ENCODE measurements around the gene STARD3.

DNA sequence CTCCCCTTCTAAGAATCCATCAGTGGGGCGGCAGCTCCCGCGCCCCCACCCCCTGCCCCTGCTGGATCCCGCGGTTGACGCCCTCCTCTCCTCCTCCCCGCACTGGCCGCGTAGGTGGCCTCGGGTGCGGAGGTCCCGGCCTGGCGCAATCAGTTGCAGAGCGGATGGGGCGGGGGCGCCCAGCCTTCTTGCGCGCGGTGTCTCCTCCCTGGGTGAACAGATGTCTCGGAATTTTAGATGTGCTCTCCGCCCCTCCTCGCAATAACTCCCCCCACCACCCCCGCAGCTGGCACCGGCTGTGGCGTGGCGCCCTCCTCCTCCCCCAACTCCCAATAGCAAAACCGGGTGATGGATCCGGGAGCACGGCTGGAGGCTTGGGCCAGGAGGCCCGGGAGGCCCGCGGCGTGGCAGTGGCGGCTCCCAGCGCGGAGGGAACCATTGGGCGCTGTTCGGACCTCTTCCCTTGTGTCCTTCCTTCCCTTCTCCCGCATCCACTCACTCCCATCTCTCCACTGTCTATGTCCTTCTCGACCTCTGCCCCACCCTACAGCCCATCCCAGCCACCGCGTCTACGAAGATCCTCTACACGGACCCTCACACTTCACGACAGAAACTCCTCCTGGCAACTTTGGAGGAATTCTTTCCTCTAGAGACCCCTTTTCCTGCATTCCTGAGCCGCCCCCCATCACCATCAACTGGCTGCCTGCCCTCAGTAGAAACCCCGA is 40.2 kb upstream of the STARD3 start:
- TF ChIP-seq, protein P1, sequence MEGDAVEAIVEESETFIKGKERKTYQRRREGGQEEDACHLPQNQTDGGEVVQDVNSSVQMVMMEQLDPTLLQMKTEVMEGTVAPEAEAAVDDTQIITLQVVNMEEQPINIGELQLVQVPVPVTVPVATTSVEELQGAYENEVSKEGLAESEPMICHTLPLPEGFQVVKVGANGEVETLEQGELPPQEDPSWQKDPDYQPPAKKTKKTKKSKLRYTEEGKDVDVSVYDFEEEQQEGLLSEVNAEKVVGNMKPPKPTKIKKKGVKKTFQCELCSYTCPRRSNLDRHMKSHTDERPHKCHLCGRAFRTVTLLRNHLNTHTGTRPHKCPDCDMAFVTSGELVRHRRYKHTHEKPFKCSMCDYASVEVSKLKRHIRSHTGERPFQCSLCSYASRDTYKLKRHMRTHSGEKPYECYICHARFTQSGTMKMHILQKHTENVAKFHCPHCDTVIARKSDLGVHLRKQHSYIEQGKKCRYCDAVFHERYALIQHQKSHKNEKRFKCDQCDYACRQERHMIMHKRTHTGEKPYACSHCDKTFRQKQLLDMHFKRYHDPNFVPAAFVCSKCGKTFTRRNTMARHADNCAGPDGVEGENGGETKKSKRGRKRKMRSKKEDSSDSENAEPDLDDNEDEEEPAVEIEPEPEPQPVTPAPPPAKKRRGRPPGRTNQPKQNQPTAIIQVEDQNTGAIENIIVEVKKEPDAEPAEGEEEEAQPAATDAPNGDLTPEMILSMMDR (IDR thresholded peaks at IDR 0.05; ENCODE audit: extremely low read depth in 1 of 2, insufficient read depth in 1 of 2, low read depth in 1 of 2, low read length in 2 of 2) = no peak
- TF ChIP-seq MYC (IDR thresholded peaks at IDR 0.05; ENCODE audit: low read depth, low read length) (no peak), POLR2A (IDR thresholded peaks at IDR 0.05; ENCODE audit: low read depth, low read length) (no peak), EZH2 (IDR thresholded peaks at IDR 0.05; ENCODE audit: borderline replicate concordance, low read depth, low read length, severe bottlenecking) (peak; percentile 83), POLR2AphosphoS5 (IDR thresholded peaks at IDR 0.05; ENCODE audit: insufficient read depth, low read depth, low read length) (no peak), FOS (IDR thresholded peaks at IDR 0.05; ENCODE audit: borderline replicate concordance, insufficient read depth, low read length) (no peak), GATA2 (IDR thresholded peaks at IDR 0.05; ENCODE audit: insufficient read depth, insufficient read length, low read depth, low read length) (no peak)
- TF ChIP-seq, protein P2, sequence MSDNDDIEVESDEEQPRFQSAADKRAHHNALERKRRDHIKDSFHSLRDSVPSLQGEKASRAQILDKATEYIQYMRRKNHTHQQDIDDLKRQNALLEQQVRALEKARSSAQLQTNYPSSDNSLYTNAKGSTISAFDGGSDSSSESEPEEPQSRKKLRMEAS (IDR thresholded peaks at IDR 0.05; ENCODE audit: insufficient read depth, insufficient read length) = no peak

Data from endothelial cell of umbilical vein (primary cell).